ENCODE data around the gene S100A7A. TPM values are rescaled to one million over a fixed set of nuclear protein-coding genes. Genes with fewer than 3 reads are reported as not detected.

The S100A7A gene
- total RNA-seq, 1 donor from 2014 or later, result not detected

DNA sequence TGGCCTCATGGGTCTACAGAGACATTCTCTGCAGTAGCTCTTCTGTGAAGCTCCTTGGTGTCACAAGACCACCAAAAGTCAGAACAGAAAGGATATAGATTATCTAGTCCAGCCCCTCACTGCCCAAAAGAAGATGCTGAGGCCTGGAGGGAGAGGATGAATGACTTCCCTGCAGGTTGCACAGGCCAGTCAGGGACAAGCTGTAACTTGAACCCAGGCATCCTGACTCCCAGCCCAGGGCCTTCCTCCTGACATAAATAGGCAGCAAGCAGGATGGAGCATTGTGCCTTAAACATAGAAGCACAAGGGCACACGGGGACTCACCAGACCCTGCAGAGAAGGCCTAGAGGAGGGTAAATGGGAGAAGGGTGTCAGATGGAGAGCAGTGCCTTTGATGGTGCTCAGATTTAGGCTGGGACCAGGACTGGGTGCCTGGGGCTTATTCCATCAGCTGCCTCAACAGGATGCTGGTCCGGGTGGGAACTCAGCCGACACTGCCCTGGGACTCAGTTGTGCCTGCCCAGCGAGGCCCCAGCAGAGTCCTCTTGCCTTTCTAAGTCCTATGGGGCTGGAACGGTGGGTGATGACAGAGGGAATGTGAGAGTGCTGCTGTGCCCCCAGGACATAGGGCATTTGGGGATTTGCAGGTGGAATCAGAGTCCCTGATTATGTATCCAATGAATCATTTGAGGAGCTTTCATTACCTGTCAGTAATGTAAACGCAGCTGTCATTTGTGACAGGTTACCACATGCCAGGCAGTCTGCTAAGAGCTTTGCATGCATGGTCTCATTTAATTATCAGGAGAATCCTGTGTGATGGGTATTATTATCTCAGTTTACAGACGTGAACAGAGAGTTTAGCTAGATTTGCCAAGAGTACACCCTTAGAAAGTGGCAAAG is 13.2 kb downstream of the S100A7A start:
- FAIRE-seq, result no peak
- no peak for DNase-seq (ENCODE audit: low read depth)
- H3K4me3 ChIP-seq (ENCODE audit: insufficient read depth, low read depth, low read length), result no peak overlapping the region
- Mint-ChIP-seq H3K36me3 (ENCODE audit: low read depth, unreplicated experiment) (no peaks in the 10 kb centered on the region), H3K4me1 (ENCODE audit: low read depth, unreplicated experiment) (no peaks in the 10 kb centered on the region), H3K27me3 (ENCODE audit: low read depth, unreplicated experiment) (peaks cover 70% of the 10 kb centered on the region), H3K9me3 (ENCODE audit: unreplicated experiment) (peaks cover 1% of the 10 kb centered on the region), H3K4me3 (ENCODE audit: unreplicated experiment) (no peak overlapping the region), H3K27ac (ENCODE audit: unreplicated experiment) (no peak overlapping the region)
- H3K27ac ChIP-seq (ENCODE audit: low read depth, low read length), result no peak overlapping the region
- TF ChIP-seq EZH2 (IDR thresholded peaks at IDR 0.05; ENCODE audit: insufficient read depth, low read length), result no peak
- TF ChIP-seq, protein P1, sequence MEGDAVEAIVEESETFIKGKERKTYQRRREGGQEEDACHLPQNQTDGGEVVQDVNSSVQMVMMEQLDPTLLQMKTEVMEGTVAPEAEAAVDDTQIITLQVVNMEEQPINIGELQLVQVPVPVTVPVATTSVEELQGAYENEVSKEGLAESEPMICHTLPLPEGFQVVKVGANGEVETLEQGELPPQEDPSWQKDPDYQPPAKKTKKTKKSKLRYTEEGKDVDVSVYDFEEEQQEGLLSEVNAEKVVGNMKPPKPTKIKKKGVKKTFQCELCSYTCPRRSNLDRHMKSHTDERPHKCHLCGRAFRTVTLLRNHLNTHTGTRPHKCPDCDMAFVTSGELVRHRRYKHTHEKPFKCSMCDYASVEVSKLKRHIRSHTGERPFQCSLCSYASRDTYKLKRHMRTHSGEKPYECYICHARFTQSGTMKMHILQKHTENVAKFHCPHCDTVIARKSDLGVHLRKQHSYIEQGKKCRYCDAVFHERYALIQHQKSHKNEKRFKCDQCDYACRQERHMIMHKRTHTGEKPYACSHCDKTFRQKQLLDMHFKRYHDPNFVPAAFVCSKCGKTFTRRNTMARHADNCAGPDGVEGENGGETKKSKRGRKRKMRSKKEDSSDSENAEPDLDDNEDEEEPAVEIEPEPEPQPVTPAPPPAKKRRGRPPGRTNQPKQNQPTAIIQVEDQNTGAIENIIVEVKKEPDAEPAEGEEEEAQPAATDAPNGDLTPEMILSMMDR (IDR thresholded peaks at IDR 0.05; ENCODE audit: insufficient read depth, low read depth, low read length), result no peak
- H3K27me3 ChIP-seq (ENCODE audit: insufficient read depth, low read length), result no peaks in the 10 kb centered on the region
- no peak overlapping the region for H2AFZ ChIP-seq (ENCODE audit: low read depth, low read length)
- H3K9ac ChIP-seq (ENCODE audit: low read length), result no peak overlapping the region
- H3K79me2 ChIP-seq (ENCODE audit: insufficient read depth, low read length), result no peaks in the 10 kb centered on the region
- no peak overlapping the region for H3K4me2 ChIP-seq (ENCODE audit: low read length)
- no peaks in the 10 kb centered on the region for H4K20me1 ChIP-seq (ENCODE audit: insufficient read depth, low read length)
- no peaks in the 10 kb centered on the region for H3K36me3 ChIP-seq (ENCODE audit: insufficient read depth, low read length)
- H3K9me3 ChIP-seq (ENCODE audit: insufficient read depth, low read depth, low read length), result no peaks in the 10 kb centered on the region
- H3K4me1 ChIP-seq (ENCODE audit: insufficient read depth, low read length), result no peaks in the 10 kb centered on the region

DNA sequence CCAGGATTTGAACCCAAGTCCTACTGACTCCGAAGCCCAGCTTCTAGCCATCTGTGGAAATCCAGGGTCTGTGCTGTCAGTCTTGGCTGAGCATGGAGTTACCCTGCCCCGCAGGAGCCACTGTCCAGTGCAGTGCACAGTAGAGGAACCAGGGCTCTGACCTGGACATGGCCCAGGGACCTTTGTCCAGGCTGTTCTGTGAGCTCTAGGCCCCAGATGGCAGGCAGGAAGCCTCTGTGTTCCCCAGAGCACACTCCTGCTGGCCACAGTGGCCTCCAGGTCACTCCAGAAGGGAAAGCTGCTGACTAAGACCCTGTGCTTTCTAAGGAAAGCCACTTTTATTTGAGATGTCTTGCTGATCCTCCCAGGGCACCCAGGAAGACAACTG is 13.8 kb downstream of the S100A7A start:
- no peaks in the 10 kb centered on the region for H3K79me2 ChIP-seq (ENCODE audit: insufficient read depth, low read length)
- no peak overlapping the region for H3K4me2 ChIP-seq (ENCODE audit: low read length)
- Mint-ChIP-seq H3K9me3 (ENCODE audit: unreplicated experiment) (peaks cover 1% of the 10 kb centered on the region), H3K4me3 (ENCODE audit: unreplicated experiment) (no peak overlapping the region), H3K36me3 (ENCODE audit: low read depth, unreplicated experiment) (no peaks in the 10 kb centered on the region), H3K27me3 (ENCODE audit: low read depth, unreplicated experiment) (peaks cover 67% of the 10 kb centered on the region), H3K4me1 (ENCODE audit: low read depth, unreplicated experiment) (no peaks in the 10 kb centered on the region), H3K27ac (ENCODE audit: unreplicated experiment) (no peak overlapping the region)
- H3K27me3 ChIP-seq (ENCODE audit: insufficient read depth, low read length), result no peaks in the 10 kb centered on the region
- H3K9me3 ChIP-seq (ENCODE audit: insufficient read depth, low read depth, low read length), result no peaks in the 10 kb centered on the region
- no peaks in the 10 kb centered on the region for H3K4me1 ChIP-seq (ENCODE audit: insufficient read depth, low read length)
- H2AFZ ChIP-seq (ENCODE audit: low read depth, low read length), result no peak overlapping the region
- no peak overlapping the region for H3K9ac ChIP-seq (ENCODE audit: low read length)
- TF ChIP-seq, protein P1 (IDR thresholded peaks at IDR 0.05; ENCODE audit: insufficient read depth, low read depth, low read length), result no peak
- no peak for TF ChIP-seq EZH2 (IDR thresholded peaks at IDR 0.05; ENCODE audit: insufficient read depth, low read length)
- H4K20me1 ChIP-seq (ENCODE audit: insufficient read depth, low read length), result no peaks in the 10 kb centered on the region
- FAIRE-seq (no peak), DNase-seq (ENCODE audit: low read depth) (no peak)
- H3K36me3 ChIP-seq (ENCODE audit: insufficient read depth, low read length), result no peaks in the 10 kb centered on the region
- H3K27ac ChIP-seq (ENCODE audit: low read depth, low read length), result no peak overlapping the region
- H3K4me3 ChIP-seq (ENCODE audit: insufficient read depth, low read depth, low read length), result no peak overlapping the region

DNA sequence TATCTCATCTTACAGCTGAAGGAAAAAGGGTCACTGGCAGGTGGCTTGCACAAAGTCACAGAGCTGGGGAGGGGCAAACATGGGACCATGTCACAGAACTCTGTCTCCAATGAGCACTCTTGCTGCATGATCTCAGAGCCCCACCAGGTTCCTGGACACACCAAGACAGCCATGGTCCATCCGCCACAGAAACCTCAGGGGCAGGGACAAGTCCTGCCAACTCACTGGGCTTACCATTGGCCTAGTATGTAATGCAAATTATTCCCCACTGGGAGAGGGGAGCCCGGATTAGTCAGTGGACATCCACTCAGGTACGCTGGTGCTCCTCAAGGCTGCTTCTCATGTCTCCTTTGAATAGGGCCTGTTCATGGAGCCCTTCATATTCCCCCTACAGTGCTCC is 14.2 kb downstream of the S100A7A start:
- peaks cover 64% of the 10 kb centered on the region for H3K27me3 Mint-ChIP-seq (ENCODE audit: low read depth, unreplicated experiment)
- H3K79me2 ChIP-seq (ENCODE audit: insufficient read depth, low read length), result no peaks in the 10 kb centered on the region

More for the DNA sequence above, 14.2 kb downstream of the S100A7A start:
- Histone ChIP-seq H2AFZ (ENCODE audit: low read depth, low read length) (no peak overlapping the region), H3K4me2 (ENCODE audit: low read length) (no peak overlapping the region), H3K9me3 (ENCODE audit: insufficient read depth, low read depth, low read length) (no peaks in the 10 kb centered on the region), H3K4me1 (ENCODE audit: insufficient read depth, low read length) (no peaks in the 10 kb centered on the region), H3K9ac (ENCODE audit: low read length) (no peak overlapping the region), H3K36me3 (ENCODE audit: insufficient read depth, low read length) (no peaks in the 10 kb centered on the region), H3K27me3 (ENCODE audit: insufficient read depth, low read length) (no peaks in the 10 kb centered on the region), H3K27ac (ENCODE audit: low read depth, low read length) (no peak overlapping the region), H4K20me1 (ENCODE audit: insufficient read depth, low read length) (no peaks in the 10 kb centered on the region), H3K4me3 (ENCODE audit: insufficient read depth, low read depth, low read length) (no peak overlapping the region)
- Mint-ChIP-seq H3K9me3 (ENCODE audit: unreplicated experiment) (peaks cover 1% of the 10 kb centered on the region), H3K27ac (ENCODE audit: unreplicated experiment) (no peak overlapping the region), H3K4me3 (ENCODE audit: unreplicated experiment) (no peak overlapping the region), H3K36me3 (ENCODE audit: low read depth, unreplicated experiment) (no peaks in the 10 kb centered on the region), H3K4me1 (ENCODE audit: low read depth, unreplicated experiment) (no peaks in the 10 kb centered on the region)
- DNase-seq (ENCODE audit: low read depth), result no peak
- FAIRE-seq, result no peak
- TF ChIP-seq, protein P1 (IDR thresholded peaks at IDR 0.05; ENCODE audit: insufficient read depth, low read depth, low read length), result no peak
- no peak for TF ChIP-seq EZH2 (IDR thresholded peaks at IDR 0.05; ENCODE audit: insufficient read depth, low read length)
